LNCAP (cell line): ENCODE data around the gene DEGS1.

Source experiments
- TF ChIP-seq, protein P1 (sequence below): fragments of 450-650 bp; IDR thresholded peaks from 2 replicates; pipeline ENCODE4 v1.5.1; 2017; ENCODE audit warnings: mild to moderate bottlenecking

Gene DEGS1

DNA sequence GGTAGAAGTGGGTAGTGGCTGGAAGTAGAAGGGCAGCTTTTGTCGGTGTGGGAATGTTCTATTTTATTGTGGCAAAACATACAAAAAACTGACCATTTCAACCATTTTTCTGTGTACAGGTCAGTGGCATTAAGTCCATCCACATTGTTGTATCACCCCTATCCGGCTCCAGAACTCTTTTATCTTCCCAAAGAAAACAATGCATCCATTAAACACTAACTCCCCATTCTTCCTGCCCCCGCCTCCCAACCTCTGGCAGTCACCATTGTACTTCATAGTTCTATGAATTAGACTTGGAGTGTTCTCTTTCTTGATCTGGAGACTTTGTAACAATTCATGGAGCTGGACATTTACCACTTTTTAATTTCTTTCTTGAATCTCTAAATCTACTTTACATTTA is 55.7 kb downstream of the DEGS1 start:
- TF ChIP-seq, protein P1, sequence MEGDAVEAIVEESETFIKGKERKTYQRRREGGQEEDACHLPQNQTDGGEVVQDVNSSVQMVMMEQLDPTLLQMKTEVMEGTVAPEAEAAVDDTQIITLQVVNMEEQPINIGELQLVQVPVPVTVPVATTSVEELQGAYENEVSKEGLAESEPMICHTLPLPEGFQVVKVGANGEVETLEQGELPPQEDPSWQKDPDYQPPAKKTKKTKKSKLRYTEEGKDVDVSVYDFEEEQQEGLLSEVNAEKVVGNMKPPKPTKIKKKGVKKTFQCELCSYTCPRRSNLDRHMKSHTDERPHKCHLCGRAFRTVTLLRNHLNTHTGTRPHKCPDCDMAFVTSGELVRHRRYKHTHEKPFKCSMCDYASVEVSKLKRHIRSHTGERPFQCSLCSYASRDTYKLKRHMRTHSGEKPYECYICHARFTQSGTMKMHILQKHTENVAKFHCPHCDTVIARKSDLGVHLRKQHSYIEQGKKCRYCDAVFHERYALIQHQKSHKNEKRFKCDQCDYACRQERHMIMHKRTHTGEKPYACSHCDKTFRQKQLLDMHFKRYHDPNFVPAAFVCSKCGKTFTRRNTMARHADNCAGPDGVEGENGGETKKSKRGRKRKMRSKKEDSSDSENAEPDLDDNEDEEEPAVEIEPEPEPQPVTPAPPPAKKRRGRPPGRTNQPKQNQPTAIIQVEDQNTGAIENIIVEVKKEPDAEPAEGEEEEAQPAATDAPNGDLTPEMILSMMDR = no peak
